HG03469 (cell line): ENCODE results near the gene GGA2.
"Not testable (repeated sequence)": the region's sequence is repeated elsewhere in the genome, so short reads cannot be mapped to it uniquely, and the experiment has no call there.

Source experiments
- ATAC-seq: cut with Tn5 transposase; IDR thresholded peaks from one replicate; pipeline ENCODE4 v1.9.1; 2021; ENCODE audit warnings: mild to moderate bottlenecking, moderate library complexity, moderate number of reproducible peaks; ENCODE audit not compliant: unreplicated experiment

GGA2 gene

GRCh38 chr16:23482778-23483177 lies 27.5 kb downstream of the GGA2 start:
- ATAC-seq, result no peak

- no peak for ATAC-seq
These were observed 30.0 kb downstream of the GGA2 start for GRCh38 chr16:23480257-23480656.

GRCh38 chr16:23479138-23479537 lies 31.2 kb downstream of the GGA2 start:
- ATAC-seq, result no peak

- ATAC-seq, result no peak
These were observed 31.7 kb downstream of the GGA2 start for GRCh38 chr16:23478566-23478965.

- ATAC-seq, result no peak
These were observed 34.0 kb downstream of the GGA2 start for GRCh38 chr16:23476289-23476688.

GRCh38 chr16:23469814-23470213 lies 40.5 kb downstream of the GGA2 start:
- no peak for ATAC-seq

DNA sequence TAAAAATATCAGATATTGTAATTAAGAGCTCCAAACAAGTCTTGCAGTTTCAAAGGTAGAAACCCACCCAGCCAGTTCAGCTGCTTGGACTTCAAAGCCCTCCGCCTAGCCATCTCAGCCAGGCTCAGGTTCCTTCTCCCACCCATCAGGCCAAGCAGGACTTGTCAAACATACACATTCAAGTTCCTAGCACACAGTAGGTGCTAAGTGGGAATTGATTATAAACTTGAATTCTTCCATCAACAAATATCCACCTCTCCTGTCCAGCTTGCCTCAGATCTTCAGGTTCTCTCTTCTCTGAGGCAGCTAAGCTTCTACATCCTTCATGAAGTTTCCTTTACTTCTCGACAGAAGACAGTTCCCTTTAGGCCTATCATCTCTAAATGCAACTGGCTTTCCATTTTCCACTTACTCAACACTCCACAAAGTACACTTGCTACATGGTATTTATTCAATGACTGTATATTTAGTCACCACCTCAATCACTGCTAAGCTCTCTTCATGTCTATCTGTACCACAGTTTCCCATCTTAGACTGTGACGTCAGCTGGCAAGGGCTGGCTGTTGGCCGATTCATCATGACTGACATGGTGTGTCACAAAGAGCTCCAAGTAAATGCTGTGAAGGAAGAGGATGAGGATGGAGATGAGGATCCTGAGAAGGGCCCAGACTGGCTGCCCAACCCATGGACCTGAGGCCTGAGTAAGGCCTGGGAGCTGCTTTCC lies 44.0 kb downstream of the GGA2 start:
- ATAC-seq, result no peak

- no peak for ATAC-seq
These were observed 45.1 kb downstream of the GGA2 start for GRCh38 chr16:23465179-23465578.

DNA sequence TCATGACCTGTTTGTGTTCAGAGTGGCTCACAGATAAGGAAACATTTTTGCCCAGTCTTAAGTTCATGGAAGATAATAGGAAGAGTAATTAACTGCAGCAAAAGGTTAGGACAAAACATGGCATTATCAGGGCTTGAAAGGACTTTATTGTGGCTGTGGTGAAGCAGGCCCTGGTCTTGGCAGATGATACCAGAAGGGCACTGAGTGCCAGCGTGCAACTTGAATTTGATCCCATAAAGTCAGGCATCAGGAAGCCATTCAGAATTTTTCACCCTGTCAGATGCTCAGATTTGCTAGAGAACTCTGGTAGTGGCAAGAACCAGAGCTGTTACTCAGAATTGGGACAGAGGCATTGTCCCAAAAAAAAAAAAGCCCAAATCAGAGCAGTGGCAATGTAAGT lies 46.1 kb downstream of the GGA2 start:
- ATAC-seq, result no peak

DNA sequence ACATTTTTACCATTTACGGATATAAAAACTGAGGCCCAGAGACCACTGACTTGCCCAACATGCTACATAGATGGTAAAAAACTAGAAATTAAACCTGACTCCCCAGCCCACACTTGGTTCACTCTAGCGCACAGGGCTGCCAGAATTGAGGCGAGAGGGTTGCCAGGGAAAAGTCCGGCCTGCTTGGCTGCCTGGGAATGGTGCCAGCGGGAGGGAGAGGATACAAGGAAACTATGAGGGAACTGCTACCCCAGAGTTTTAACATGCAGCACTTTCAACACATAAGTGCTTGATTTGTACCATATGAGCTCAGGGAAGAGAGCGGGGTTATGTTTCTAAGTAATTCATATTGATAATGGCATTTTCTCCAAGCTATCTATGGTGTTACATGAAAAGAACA lies 47.3 kb downstream of the GGA2 start:
- ATAC-seq, result not testable (repeated sequence)

- ATAC-seq, result no peak
These were observed 56.8 kb downstream of the GGA2 start for GRCh38 chr16:23453338-23454052.

- ATAC-seq, result no peak
These were observed 57.5 kb downstream of the GGA2 start, which contains the start of gene COG7 for GRCh38 chr16:23452572-23453337. Gene COG7, minus strand, starts transcription at chr16:23453189. Its CDS starts 195 bp downstream, at chr16:23452994.

DNA sequence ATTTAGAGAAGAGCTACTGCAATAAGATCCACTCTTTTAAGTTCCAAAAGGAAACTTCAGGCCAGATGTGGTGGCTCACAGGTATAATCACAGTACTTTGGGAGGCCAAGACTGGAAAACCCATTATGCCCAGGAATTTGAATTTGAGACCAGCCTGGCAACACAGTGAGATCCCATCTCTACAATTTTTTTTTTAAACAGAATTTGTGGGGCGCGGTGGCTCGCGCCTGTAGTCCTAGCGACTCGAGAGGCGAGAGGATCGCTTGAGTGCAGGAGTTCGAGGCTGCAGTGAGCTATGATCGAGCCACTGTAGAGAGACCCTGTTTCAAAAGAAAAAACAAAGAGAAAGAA lies 58.1 kb downstream of the GGA2 start:
- no peak for ATAC-seq

- no peak for ATAC-seq
These were observed 61.9 kb downstream of the GGA2 start for GRCh38 chr16:23448392-23448791.

DNA sequence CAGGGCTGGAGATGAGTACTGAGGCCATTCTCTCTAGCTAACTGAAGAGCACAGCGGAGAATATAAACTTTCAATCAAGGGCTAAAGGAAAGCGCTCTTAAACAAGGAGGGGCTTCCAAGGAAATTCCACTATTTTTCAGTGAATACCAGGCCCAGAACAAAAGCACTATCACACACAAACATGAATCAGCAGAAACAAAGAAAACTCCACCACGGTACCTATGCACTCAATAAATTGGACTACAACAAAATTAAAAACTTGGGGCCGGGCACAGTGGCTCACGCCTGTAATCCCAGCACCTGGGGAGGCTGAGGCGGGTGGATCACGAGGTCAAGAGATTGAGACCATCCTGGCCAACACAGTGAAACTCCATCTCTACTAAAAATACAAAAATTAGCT lies 72.8 kb downstream of the GGA2 start:
- ATAC-seq, result not testable (repeated sequence)

GRCh38 chr16:23436951-23437350 lies 73.3 kb downstream of the GGA2 start:
- ATAC-seq, result no peak

GRCh38 chr16:23435500-23435899 lies 74.8 kb downstream of the GGA2 start:
- no peak for ATAC-seq

DNA sequence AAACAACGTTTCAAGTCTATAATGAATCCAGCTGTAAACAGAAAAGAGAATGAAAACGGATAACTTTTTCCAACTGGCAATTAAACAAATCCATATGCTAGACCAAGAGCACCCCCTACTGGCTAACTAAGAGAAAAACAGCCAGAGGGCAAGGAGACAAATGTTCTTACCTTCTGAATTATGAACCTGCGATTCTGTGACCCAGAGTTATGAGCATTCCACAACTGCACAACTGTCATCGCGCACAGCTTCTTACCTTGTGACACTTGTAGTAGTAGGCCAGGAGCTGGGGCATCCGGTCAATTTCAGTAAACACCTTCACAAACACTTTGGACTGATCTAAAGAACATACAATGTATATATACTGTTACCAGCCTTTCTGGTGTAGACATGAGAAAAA lies 75.9 kb downstream of the GGA2 start:
- ATAC-seq, result no peak

GRCh38 chr16:23433261-23433920 lies 76.9 kb downstream of the GGA2 start:
- ATAC-seq, result no peak

DNA sequence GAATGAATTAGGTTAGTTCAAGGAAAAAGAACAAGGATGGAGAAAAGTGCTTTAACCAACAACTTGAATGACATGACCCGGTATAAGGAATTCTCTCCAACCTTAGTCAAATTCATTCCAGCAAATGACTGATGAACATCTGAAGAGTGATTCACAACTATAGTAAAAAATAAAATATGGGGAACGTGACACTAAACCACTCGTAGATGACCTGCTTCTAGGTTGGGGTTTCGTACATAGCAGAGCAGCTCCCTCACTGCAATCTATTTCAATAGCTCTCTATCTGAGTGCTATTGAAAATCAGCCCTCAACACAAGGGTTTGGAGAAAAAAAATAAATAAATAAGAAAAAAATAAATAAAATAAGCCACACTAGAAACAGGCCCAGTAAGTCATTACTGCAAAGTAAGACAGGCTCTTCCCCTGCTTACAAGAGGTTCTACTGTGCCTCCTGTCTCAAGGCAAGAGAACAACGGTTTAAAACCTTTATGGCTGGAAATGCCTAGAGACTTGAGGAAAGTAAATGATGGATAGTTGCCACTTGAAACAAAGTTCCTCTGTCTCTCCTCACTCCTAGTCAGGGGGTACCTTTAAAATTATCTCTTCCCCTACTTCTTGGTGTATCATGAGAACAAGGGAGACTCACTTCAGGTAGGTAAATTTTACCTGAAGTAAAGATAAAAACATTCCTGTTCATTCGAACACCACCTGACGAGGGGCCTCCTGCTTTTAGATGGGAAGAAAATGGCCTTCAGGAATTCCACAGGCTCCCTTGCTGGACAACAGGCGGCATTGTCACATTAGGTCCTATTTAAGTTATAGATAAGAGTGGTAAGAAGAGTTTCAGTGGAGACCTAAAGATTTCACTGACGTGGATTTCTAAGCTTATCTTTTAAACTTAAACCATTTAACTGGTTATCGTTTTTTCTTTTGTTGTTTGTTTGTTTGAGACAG lies 77.8 kb downstream of the GGA2 start:
- ATAC-seq, result no peak
